Esophagus squamous epithelium (tissue), 4 donors: ENCODE measurements around the gene TPO.

Experiments
- CTCF ChIP-seq, 6 experiments: fragments of 450-650 bp in 4 of 6; fragments of 200-600 bp in 2 of 6; sonication (generic) in 2 of 6; IDR thresholded peaks; one replicate each; pipeline ENCODE4 v1.5.1; 2016 to 2019; ENCODE audit warnings: antibody characterized with exemption in 6 of 6, mild to moderate bottlenecking in 4 of 6, moderate library complexity in 4 of 6
- POLR2A ChIP-seq, 4 donors: fragments of 450-650 bp; IDR thresholded peaks; one replicate each; pipeline ENCODE4 v1.6.1; 2017; ENCODE audit warnings: antibody characterized with exemption in 4 of 4, mild to moderate bottlenecking in 4 of 4, moderate library complexity in 3 of 4

- TF ChIP-seq CTCF (IDR thresholded peaks at IDR 0.05) (no peak), POLR2A (IDR thresholded peaks at IDR 0.05) (no peak)
Observed at GRCh38 chr2:1527153-1527992, 114.1 kb downstream of the TPO start.
